ENCODE results near the gene SLC25A52.

SLC25A52 gene

GRCh38 chr18:31722369-31722957 lies 38.2 kb downstream of the SLC25A52 start:
- peak; percentile 95 for TF ChIP-seq CTCF (IDR thresholded peaks at IDR 0.05)
- Histone ChIP-seq H3K79me2 (peaks cover 3% of the 10 kb centered on the region), H3K4me1 (peaks cover 32% of the 10 kb centered on the region), H3K27ac (peak overlapping the region; percentile 10), H3K9ac (no peak overlapping the region), H3K9me3 (ENCODE audit: control insufficient read depth, low read length) (peaks cover 3% of the 10 kb centered on the region), H3K4me3 (ENCODE audit: low read depth, low read length) (no peak overlapping the region), H3K36me3 (ENCODE audit: control insufficient read depth, insufficient read depth, low read length) (no peaks in the 10 kb centered on the region), H3K4me2 (ENCODE audit: low read length) (no peak overlapping the region), H3K27me3 (ENCODE audit: control insufficient read depth, insufficient read depth, low read length) (no peaks in the 10 kb centered on the region), H2AFZ (peak overlapping the region; percentile 44)

GRCh38 chr18:31721601-31722000 lies 39.1 kb downstream of the SLC25A52 start:
- H3K27ac ChIP-seq = peak overlapping the region; percentile 10
- TF ChIP-seq CTCF (IDR thresholded peaks at IDR 0.05) = no peak
- no peaks in the 10 kb centered on the region for H3K36me3 ChIP-seq (ENCODE audit: control insufficient read depth, insufficient read depth, low read length)
- peaks cover 3% of the 10 kb centered on the region for H3K79me2 ChIP-seq
- H3K4me1 ChIP-seq = peaks cover 32% of the 10 kb centered on the region
- no peak overlapping the region for H3K4me2 ChIP-seq (ENCODE audit: low read length)
- no peak overlapping the region for H3K9ac ChIP-seq
- no peak overlapping the region for H2AFZ ChIP-seq
- H3K9me3 ChIP-seq (ENCODE audit: control insufficient read depth, low read length) = peaks cover 3% of the 10 kb centered on the region
- no peak overlapping the region for H3K4me3 ChIP-seq (ENCODE audit: low read depth, low read length)
- no peaks in the 10 kb centered on the region for H3K27me3 ChIP-seq (ENCODE audit: control insufficient read depth, insufficient read depth, low read length)

GRCh38 chr18:31720867-31721266 lies 39.8 kb downstream of the SLC25A52 start:
- Histone ChIP-seq H3K4me3 (ENCODE audit: low read depth, low read length) (no peak overlapping the region), H3K4me1 (peaks cover 32% of the 10 kb centered on the region), H3K9ac (no peak overlapping the region), H2AFZ (no peak overlapping the region), H3K27ac (peak overlapping the region; percentile 59), H3K9me3 (ENCODE audit: control insufficient read depth, low read length) (peaks cover 3% of the 10 kb centered on the region), H3K4me2 (ENCODE audit: low read length) (no peak overlapping the region), H3K27me3 (ENCODE audit: control insufficient read depth, insufficient read depth, low read length) (no peaks in the 10 kb centered on the region), H3K79me2 (peaks cover 3% of the 10 kb centered on the region), H3K36me3 (ENCODE audit: control insufficient read depth, insufficient read depth, low read length) (no peaks in the 10 kb centered on the region)
- TF ChIP-seq CTCF (IDR thresholded peaks at IDR 0.05) = no peak

- peaks cover 26% of the 10 kb centered on the region for H3K4me1 ChIP-seq
- peak overlapping the region; percentile 59 for H3K27ac ChIP-seq
- H3K79me2 ChIP-seq = no peaks in the 10 kb centered on the region
- no peak overlapping the region for H2AFZ ChIP-seq
- peaks cover 3% of the 10 kb centered on the region for H3K9me3 ChIP-seq (ENCODE audit: control insufficient read depth, low read length)
- H3K36me3 ChIP-seq (ENCODE audit: control insufficient read depth, insufficient read depth, low read length) = no peaks in the 10 kb centered on the region
- no peak overlapping the region for H3K9ac ChIP-seq
- no peak overlapping the region for H3K4me2 ChIP-seq (ENCODE audit: low read length)
- no peak overlapping the region for H3K4me3 ChIP-seq (ENCODE audit: low read depth, low read length)
- TF ChIP-seq CTCF (IDR thresholded peaks at IDR 0.05) = no peak
- H3K27me3 ChIP-seq (ENCODE audit: control insufficient read depth, insufficient read depth, low read length) = no peaks in the 10 kb centered on the region
Observed at GRCh38 chr18:31719363-31720006, 41.2 kb downstream of the SLC25A52 start.

- Histone ChIP-seq H3K27ac (peak overlapping the region; percentile 53), H3K4me2 (ENCODE audit: low read length) (no peak overlapping the region), H3K36me3 (ENCODE audit: control insufficient read depth, insufficient read depth, low read length) (no peaks in the 10 kb centered on the region), H3K79me2 (no peaks in the 10 kb centered on the region), H3K4me3 (ENCODE audit: low read depth, low read length) (no peak overlapping the region), H3K4me1 (peaks cover 32% of the 10 kb centered on the region), H3K9me3 (ENCODE audit: control insufficient read depth, low read length) (peaks cover 3% of the 10 kb centered on the region), H3K9ac (no peak overlapping the region), H3K27me3 (ENCODE audit: control insufficient read depth, insufficient read depth, low read length) (no peaks in the 10 kb centered on the region), H2AFZ (no peak overlapping the region)
- TF ChIP-seq CTCF (IDR thresholded peaks at IDR 0.05) = no peak
Observed at GRCh38 chr18:31718386-31718785, 42.3 kb downstream of the SLC25A52 start.
